HL-60 (cell line): ENCODE measurements around the gene LIN37.

ENCODE experiments used
- DNase-seq, 2 experiments: peaks; one replicate each; pipeline ENCODE4 v3.0.0-alpha.2; 2010 to 2020; ENCODE audit warnings: low read depth in 1 of 2, low spot score in 1 of 2
- H3K27ac ChIP-seq: fragments of 250-450 bp; sonication (Bioruptor Pico); replicated peaks from 2 replicates; pipeline ENCODE4 v1.5.1; 2020; ENCODE audit warnings: mild to moderate bottlenecking, moderate library complexity
- H3K27me3 ChIP-seq: fragments of 250-450 bp; sonication (Bioruptor Pico); 2 replicates; pipeline ENCODE4 v1.5.1; 2021; ENCODE audit warnings: mild to moderate bottlenecking, moderate library complexity; ENCODE audit not compliant: insufficient read depth, poor library complexity, severe bottlenecking
- H3K4me3 ChIP-seq: replicated peaks from 2 replicates; pipeline ENCODE4 v1.5.1; 2011; ENCODE audit warnings: mild to moderate bottlenecking, control low read depth, low read length; ENCODE audit not compliant: insufficient read depth
- GABPA ChIP-seq: IDR thresholded peaks from 2 replicates; pipeline ENCODE4 v1.6.1; 2012; ENCODE audit warnings: low read depth
- POLR2AphosphoS5 ChIP-seq: IDR thresholded peaks from 2 replicates; pipeline ENCODE4 v1.6.1; 2012; ENCODE audit warnings: low read depth
- REST ChIP-seq: IDR thresholded peaks from 2 replicates; pipeline ENCODE4 v1.6.1; 2012; ENCODE audit warnings: low read depth; ENCODE audit not compliant: insufficient replicate concordance
- SPI1 ChIP-seq: IDR thresholded peaks from 2 replicates; pipeline ENCODE4 v1.6.1; 2012; ENCODE audit warnings: low read depth, mild to moderate bottlenecking, borderline replicate concordance
- TF ChIP-seq, protein P1 (sequence below): IDR thresholded peaks from one replicate; pipeline ENCODE4 v1.5.1; 2011; ENCODE audit warnings: low read length, control low read depth, inconsistent platforms; ENCODE audit not compliant: insufficient read depth

LIN37 gene

DNA sequence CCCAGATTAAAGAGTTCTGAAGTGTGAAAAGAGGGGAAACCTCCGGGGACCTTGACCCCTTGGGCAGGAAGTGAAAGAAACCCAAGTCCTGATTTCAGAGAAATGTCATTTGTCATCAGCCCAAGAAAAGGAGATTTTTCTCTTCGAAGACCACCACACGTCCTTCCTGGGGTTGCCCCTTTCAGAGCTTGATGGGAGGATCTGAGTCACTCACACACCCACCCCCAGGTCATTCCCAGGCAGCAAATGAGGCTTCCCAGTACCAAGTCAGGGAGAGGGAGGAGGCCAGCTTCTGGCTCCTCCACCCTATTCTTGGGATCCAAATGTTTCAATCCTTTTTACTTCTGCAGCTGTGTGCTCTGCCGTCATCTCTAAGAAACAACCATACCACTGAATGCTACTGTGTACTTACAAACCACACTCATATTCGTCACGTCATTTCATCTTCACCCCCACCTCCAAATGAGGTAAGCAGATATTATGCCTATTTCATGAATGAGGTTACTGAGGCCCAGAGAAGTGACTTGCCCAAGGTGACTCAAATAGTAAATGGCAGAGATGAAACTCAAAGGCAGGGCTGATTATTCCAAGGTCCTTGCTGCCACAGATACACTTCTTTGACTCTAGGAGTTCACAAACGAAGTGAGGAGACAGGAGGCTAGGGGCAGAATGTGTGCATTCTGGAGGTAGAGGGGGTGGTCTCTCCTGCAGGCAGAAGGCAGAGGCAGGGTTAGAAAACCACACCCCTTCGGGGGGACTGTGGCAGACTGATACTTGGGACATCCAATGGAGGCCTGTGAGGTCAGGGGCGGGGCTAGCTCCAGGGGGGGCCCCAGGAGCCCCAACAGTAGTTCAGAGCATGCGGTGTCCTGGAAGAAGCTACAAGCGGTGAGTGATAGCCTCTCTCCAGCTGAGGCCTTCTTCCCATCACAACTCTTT is 35.5 kb upstream of the LIN37 start:
- no peak overlapping the region for H3K4me3 ChIP-seq
- TF ChIP-seq, protein P1, sequence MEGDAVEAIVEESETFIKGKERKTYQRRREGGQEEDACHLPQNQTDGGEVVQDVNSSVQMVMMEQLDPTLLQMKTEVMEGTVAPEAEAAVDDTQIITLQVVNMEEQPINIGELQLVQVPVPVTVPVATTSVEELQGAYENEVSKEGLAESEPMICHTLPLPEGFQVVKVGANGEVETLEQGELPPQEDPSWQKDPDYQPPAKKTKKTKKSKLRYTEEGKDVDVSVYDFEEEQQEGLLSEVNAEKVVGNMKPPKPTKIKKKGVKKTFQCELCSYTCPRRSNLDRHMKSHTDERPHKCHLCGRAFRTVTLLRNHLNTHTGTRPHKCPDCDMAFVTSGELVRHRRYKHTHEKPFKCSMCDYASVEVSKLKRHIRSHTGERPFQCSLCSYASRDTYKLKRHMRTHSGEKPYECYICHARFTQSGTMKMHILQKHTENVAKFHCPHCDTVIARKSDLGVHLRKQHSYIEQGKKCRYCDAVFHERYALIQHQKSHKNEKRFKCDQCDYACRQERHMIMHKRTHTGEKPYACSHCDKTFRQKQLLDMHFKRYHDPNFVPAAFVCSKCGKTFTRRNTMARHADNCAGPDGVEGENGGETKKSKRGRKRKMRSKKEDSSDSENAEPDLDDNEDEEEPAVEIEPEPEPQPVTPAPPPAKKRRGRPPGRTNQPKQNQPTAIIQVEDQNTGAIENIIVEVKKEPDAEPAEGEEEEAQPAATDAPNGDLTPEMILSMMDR: no peak
- TF ChIP-seq POLR2AphosphoS5: no peak
- TF ChIP-seq REST: no peak
- TF ChIP-seq SPI1: no peak
- DNase-seq: no peak
- H3K27me3 ChIP-seq: no peaks in the 10 kb centered on the region
- H3K27ac ChIP-seq: no peak overlapping the region

DNA sequence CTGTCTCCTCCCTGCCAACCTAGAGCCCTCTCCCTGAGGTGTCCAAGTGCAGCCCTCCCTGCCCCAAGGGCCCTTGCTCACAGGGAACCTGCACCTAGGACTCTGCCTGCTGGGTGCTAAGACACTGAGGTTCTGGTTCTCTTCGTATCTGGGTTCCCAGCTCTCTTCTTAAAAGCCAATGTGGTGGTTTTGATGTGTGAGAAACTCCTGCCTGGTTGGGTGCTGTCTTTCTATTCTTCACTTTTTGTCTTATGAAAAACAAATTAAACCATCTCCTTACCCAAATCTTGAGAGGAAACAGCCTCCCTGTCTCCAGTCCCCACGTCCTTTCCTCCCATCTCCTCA is 34.9 kb upstream of the LIN37 start:
- TF ChIP-seq GABPA (no peak), POLR2AphosphoS5 (no peak), REST (no peak), SPI1 (no peak)
- TF ChIP-seq, protein P1: no peak
- Histone ChIP-seq H3K27me3 (no peaks in the 10 kb centered on the region), H3K27ac (no peak overlapping the region), H3K4me3 (no peak overlapping the region)
- DNase-seq: no peak

DNA sequence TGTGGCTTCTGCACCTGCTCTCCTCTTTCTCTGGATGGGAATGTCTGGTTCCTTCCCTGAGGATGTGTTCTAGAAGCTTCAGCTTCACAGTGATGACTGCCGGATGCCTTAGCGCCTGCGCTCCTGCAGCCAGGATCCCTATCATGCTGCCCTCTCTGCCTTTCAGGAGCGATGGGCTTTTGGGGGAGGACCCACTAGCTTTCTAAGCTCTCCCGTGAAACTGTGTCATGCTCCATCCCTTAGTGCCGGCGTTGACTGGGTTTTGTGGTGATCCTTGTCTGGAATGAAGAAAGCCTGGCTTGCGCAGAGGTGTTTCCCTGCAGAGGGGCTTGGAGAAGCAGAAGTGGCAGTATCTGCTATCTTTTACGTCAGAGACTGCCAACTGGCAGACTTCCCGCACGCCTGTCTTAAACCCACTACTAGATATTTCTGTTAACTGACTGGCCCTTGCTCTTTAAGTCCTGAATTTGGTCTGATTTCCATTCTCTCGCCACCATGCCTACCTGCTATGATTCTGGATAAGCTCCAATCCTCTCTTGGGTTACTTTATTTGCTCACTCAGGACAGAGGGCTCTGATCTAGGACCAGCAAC is 34.4 kb upstream of the LIN37 start:
- DNase-seq: peak in 1 of 2 experiments; percentile 64
- Histone ChIP-seq H3K27ac (peak overlapping the region; percentile 20; the same call in 1 of the 2 replicates), H3K27me3 (no peaks in the 10 kb centered on the region), H3K4me3 (no peak overlapping the region)
- TF ChIP-seq POLR2AphosphoS5 (no peak), SPI1 (peak; percentile 62; the same call in 1 of the 2 replicates)

GRCh38 chr19:35714601-35715354 is 33.6 kb upstream of the LIN37 start:
- no peaks in the 10 kb centered on the region for H3K27me3 ChIP-seq
- peak overlapping the region; percentile 20; the same call in 1 of the 2 replicates for H3K27ac ChIP-seq
- DNase-seq: peak in 1 of 2 experiments; percentile 59
- TF ChIP-seq GABPA: no peak
- TF ChIP-seq, protein P1: no peak
- TF ChIP-seq POLR2AphosphoS5: no peak
- no peak for TF ChIP-seq REST
- no peak for TF ChIP-seq SPI1
- H3K4me3 ChIP-seq: no peak overlapping the region
